T-helper 1 cell treated with Interleukin-12 subunit alpha and Interleukin-12 subunit beta and Interleukin-4 antibody, amounts not matched to agents 30 ng/mL and 1 ng/mL, for 36 hours (primary cell): Measurements from ENCODE around the gene JPT2. TPM values are rescaled to one million over a fixed set of nuclear protein-coding genes. Genes with fewer than 3 reads are reported as not detected.
"Not testable (repeated sequence)": the region's sequence is repeated elsewhere in the genome, so short reads cannot be mapped to it uniquely, and the experiment has no call there.

Experiments
- intact Hi-C: fragments of 100-400 bp; cut with micrococcal nuclease; formaldehyde crosslinking; loops from one replicate; pipeline ENCODE4 v1.15.1; 2024
- total RNA-seq: library from RNA; stranded (reverse); gene quantifications from 2 replicates; pipeline ENCODE4 v1.2.3, GENCODE V29; 2022

The JPT2 gene
- total RNA-seq, 1 donor from 2014 or later: 66.8 TPM

DNA sequence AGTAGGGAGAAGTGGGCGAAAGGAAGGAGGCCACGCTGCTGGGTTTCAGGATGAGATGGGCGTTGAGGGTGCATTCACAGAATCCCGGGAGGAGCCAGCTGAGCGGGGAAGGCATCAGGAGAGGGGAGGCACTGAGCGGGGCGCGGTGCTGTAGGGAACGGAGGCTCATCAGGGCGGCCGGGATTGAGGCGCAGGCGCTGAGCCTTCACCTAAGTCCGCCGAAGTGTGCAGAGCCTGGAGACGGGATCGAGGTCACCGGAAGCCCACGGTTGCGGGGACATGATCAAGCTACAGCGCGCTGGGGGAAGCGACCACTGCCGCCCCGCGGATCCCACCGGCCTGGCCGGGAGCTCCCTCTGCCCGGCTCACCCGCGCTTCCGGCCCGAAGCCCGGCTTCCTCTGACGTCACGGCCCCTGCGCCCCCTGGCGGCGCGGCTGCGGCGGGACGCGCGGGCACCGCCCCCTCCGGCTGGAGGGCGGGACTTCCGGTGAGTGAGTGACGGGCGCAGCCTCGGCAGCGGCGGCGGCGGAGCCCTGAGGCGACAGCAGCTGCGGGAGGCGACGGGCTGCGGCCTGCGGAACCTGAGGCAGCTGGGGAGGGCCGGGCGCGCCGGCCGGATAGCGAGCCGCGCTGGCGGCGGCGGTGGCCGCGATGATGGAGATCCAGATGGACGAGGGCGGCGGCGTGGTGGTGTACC is 27.8 kb downstream of the JPT2 start, which contains the start of gene MAPK8IP3:
MAPK8IP3 (plus strand) TSS at position 508 of the 698 bp plus-strand sequence; CDS start at position 653, 145 bp downstream.
- intact Hi-C loops: loop anchor here (1.0 to 5.0 kb wide), 7 partner anchors 28 to 286 kb away; partner anchors contain the start of genes CRAMP1, FAHD1, HAGH and IFT140

DNA sequence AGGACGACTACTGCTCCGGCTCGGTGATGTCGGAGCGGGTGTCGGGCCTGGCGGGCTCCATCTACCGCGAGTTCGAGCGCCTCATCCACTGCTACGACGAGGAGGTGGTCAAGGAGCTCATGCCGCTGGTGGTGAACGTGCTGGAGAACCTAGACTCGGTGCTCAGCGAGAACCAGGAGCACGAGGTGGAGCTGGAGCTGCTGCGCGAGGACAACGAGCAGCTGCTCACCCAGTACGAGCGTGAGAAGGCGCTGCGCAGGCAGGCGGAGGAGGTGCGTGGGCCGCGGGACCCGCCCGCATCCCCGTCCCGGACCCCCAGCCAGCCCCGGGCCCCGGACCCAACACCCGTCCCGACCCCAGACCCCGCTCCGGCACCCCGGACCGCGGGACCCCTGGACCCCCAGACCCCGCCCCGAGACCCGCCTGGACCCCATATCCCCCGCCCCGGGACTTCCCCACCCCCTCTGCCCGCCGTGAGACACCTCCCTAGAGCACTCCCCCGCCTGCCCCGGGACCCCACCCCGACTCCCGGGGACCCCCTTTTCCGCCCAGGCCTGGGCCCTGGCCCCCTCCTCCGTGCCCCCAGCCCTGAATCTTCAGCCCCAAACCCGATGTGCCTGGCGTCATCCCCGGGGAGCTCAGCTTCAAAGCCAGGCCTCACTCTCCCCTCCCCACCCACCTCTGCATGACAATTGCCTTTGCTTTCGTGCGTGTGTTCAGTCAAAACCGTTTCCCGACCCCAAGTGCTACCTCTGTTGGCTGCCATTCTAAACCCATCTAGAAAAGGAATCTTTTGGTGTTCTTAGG is 28.5 kb downstream of the JPT2 start:
- intact Hi-C loops: loop anchor here (1.0 to 5.0 kb wide), 7 partner anchors 28 to 266 kb away; partner anchors contain the start of genes CRAMP1, FAHD1, HAGH and IFT140

DNA sequence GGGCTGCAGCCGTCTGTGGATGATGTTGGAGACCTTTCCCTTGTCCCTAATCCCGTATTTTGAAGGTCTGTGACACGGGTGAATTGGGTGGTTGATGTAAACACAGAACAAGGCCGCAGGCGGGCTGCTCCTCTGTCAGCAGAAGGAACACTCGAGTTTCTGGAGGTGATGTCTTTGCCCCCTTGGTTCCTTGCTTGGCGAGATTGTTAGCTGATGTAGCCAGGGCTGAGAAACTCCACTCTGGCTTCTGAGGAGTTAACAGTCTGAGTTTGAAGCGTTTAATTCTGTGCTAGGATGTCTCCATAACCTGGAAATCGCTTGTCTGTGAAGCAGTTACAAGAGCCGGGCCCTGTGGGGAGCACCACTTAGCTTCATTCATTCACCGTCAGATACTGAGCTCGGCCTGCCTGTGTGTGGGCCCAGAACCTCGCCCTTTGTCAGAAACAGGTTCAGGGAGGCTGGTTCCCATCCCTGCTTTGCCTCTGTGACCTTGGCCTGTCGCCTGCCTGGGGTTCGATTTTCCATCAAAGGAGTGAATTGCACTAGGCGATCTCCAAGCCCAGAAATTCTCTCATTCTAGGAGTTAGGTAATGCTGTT is 29.2 kb downstream of the JPT2 start:
- intact Hi-C loops: loop anchor here (1.0 to 5.0 kb wide), 4 partner anchors 64 to 215 kb away; partner anchors contain the start of genes FAHD1, HAGH, NME3 and NUBP2

DNA sequence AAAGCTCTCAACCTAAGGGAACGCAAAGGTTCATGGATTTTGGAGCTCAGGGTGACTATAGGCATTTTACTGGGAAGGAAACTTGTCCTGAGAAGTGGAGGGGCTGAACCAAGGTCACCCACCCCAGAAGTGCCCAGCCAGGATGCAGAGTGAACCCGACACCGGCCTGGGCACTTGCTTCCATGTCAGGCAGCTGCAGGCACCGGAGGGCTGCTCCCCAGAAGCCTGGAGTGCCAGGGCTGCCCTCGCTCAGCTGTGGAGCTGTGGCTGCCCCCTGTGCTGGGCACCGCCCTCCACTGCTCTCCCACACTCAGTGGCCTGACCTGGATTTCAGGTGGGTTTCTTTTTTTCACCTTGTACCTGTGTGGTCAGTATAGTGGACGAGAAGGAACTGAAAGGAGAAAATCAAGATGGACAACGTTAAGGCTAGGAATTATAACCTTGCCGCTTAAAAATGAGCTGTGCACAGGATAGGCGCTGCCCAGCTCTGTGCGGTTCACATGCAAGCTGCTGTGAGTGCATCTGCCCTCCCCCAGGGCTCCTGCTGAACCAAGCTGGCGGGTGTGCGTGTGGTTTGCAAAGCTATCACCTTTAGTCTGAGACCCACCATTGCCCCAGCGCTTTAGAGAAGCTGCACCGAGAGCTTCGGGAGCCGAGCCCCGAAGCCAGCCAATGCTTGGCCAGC is 30.1 kb downstream of the JPT2 start:
- intact Hi-C loops: loop anchor here (5.0 kb wide), 2 partner anchors 119 to 216 kb away; partner anchors contain the start of genes FAHD1, HAGH and TELO2

DNA sequence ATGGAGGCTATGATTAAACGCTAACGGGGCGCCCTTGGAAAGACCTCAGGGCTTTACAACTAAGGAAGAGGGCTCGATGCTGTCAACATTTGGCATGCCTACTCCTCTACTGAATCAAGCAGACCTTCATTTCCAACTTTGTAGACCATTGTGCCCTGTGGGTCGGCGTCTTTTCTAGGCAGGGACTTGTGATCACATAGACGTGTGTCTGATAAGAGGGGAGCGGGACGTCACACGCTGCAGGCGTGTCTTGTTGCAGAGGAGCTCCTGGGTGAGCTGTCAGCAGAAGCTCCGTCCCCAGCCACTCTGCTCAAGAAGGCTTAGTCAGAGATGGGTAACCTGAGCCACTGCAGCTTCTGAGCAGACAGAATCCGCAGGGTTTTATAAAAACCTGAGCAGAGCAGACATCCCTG is 30.7 kb downstream of the JPT2 start:
- intact Hi-C loops: loop anchor here (5.0 kb wide), 2 partner anchors 119 to 216 kb away; partner anchors contain the start of genes FAHD1, HAGH and TELO2

DNA sequence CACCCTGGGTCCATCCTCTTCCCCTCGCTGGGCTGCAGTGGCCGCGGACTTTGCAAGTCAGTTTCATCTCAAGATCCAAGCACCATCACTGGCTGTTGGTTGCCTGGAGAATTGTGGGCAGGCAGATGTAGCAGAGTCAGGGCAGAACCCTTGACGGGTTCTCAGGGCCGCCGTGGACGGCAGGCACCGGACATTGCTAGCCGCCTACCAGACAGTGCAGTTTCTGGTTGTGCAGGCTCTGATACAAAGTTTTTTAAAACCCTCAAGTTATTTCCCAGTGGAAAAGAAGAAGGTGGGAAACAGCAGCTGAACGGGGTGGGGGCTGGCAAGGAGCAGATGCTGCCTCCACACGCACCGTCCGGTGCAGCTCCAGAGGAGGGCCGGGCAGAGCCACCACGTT is 31.3 kb downstream of the JPT2 start:
- intact Hi-C loops: loop anchor here (5.0 kb wide), 2 partner anchors 118 to 217 kb away; partner anchors contain the start of genes FAHD1, HAGH and TELO2

DNA sequence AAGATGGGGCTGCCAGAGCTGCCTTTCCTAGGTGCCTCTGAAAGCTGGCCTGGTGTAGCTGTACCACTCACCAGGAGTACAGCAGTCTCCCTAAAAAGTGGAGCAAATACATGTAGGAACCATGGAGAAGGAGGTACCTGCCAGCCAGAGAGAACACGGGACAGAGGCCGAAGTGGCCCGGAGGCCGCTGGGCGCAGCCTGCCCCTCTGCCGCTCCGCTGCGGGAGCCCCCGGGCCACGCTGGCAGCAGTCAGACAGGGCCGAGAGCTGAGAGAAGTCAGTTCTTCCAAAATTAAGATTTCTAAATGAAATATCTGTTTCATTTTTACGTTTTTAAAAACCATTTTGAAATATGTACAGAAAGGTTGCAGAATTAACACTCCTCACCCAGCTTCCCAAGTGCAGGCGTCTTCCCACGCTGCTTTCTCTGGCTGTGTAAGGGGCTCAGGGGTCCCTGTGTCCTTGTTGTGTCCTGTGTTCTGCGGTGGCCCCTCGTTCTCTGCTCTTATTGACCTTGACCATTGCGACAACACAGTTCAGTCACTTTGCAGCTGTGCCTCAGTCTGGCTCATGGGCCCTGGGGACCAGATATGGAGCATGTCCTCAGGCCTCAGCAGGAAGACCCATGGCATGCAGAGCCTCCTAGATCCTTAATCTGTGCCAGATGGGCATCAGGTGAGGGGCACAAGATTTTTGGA is 32.9 kb downstream of the JPT2 start:
- intact Hi-C loops: no loop called here

DNA sequence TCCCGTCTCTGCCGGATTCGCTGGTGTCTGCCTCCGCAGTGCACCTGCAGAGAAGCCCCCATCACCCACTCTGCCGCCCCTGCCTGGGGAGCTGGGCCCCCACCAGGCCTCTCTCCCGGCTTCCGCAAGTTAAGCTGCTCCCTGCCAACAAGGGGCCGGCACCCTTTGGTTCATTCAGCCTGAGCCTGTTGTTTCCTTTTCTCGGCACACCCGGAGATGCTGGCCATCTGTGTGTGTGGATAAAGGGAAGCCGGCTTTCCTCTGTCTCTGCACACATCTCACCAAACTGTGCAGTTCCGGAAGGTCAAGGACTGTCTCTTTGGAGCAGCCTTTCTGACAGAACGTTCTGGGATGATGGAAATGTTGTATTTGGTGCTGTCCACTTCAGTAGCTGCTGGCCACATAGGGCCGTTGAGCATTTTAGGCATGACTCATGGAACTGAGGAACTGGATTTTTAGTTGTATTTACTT is 34.7 kb downstream of the JPT2 start:
- intact Hi-C loops: no loop called here

DNA sequence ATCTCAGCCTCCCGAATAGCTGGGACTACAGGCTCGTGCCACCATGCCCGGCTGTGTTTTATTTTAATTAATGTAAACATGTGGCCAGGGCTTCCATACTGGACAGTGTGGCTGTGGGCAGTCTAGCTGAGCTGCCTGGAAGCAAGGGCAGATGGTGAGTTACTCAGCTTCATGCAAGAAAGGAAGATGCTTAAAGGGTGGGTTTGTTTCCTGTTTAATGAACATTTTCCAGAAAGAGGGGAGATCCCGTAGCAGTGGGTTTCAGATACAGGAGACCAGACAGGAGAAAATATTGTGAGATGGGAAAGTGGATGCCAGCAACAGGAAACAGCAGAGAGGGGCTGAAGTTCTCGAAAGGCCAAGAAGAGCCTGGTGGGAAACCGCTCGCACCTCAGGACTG is 35.3 kb downstream of the JPT2 start:
- intact Hi-C loops: no loop called here

DNA sequence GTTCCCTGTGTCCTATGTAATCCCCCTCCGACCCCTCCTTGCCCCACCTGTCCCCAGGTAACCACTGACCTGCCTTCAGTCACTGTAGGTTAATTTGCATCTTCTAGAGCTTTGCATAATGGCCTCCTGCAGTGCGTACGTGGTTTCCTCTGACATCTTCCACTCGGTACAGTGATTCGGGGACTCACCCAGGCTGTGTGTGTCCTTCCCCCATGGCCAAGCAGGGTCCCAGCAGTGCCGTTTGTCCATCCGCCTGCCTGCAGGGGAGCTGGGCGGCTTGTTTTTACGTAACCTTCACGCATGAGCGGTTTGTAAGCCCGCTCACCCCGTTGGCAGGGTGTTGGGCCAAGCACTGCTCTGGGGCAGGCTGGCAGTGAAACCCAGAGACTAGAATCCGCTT is 35.9 kb downstream of the JPT2 start:
- intact Hi-C loops: no loop called here

DNA sequence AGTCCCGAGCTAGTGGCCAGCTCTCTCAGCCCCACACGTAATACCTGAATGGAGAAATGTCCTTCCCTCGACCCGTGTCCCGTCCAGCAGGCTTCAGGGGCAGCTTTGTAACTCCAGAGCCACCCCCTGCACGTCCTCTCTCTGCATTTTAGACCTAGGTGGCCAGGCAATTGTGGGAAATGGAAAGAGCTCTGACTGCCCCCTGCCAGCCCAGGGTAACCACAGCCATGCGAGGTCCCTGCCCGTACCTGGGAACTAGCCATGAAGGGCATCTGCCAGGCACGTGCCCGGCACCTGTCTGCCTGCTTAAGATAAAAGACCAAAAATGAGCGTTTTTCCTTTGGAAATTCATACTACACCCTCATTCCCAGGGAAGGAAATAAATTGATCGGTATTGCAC is 37.1 kb downstream of the JPT2 start:
- intact Hi-C loops: no loop called here

DNA sequence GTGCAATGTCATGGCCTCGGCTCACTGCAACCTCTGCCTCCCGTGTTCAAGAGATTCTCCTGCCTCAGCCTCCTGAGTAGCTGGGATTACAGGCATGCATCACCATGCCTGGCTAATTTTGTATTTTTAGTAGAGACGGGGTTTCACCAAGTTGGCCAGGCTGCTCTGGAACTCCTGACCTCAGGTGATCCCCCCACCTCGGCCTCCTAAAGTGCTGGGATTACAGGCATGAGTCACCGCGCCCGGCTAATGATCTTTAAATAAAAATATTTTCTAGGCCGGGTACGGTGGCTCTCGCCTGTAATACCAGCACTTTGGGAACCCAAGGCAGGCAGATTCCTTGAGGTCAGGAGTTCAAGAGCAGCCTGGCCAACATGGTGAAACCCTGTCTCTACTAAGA is 40.2 kb downstream of the JPT2 start:
- intact Hi-C loops: not testable (repeated sequence)

DNA sequence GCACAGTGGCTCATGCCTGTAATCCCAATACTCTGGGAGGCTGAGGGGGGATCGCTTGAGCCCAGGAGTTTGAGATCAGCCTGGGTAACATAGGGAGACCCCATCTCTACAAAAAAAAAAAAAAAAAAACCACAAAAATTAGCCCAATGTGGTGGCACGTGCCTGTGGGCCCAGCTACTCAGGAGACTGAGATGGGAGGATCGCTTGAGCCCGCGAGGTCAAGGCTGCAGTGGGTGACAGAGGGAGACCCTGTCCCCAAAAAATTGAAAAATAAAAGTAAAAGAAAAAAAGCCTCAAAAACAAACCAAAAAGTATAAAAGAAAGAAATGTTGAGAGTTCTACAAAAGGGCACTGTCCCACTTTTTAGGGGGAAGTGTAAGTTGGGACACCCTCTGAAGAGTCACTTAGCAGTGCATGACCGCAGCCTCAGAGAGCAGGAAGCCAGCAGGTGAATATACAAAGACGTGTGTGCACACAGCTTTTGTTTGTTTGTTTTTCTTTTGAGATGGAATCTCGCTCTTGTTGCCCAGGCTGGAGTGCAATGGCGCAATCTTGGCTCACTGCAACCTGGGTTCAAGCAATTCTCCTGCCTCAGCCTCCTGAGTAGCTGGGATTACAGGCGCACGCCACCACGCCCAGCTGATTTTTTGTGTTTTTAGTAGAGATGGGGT is 41.6 kb downstream of the JPT2 start:
- intact Hi-C loops: not testable (repeated sequence)

DNA sequence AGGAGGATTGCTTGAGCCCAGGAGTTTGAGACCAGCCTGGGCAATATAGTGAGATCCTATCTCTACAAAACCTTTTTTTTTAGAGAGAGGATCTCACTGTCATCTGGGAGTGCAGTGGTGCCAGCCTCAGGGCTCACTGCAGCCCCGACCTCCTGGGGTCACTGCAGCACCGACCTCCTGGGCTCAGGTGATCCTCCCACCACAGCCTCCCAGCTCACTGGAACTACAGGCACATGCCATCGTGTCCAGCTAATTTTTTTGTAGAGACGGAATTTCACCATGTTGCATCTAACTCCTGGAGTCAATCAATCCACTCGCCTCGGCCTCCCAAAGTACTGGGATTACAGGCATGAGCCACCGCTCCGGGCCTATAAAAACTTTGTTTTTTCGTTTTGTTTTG is 43.3 kb downstream of the JPT2 start:
- intact Hi-C loops: no loop called here

DNA sequence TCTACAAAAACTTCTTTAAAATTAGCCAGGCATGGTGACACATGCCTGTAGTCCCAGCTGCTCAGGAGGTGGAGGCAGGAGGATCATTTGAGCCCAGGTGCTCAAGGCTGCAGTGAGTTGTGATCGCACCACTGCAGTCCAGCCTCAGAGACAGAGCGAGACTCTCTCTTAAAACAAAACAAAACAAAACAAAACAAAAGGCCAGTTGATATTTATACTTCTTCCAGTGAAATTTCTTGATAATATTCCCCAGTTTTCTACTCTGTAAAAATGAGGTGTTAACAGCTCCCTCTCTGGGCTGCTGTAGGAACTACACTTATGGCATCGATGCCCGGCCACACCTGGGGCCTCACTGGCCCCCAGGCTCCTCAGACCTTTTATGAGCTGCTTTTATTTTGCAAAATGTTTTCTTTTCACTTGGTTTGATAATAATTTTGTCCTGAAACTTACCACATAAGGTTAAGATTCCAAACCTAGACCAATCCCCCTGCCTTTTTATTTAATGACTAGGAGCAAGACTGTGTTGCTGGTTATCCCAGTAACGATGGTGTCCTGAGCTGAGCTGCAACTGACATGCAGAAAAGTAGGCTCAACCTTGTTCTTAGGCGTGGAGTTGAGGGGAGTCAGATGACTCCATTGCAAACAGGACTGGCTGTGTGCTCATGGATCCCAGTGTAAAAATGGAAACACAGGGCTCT is 45.5 kb downstream of the JPT2 start:
- intact Hi-C loops: loop anchor here (1.0 kb wide), 1 partner anchor 45 kb away; the partner anchor contains the start of gene JPT2

DNA sequence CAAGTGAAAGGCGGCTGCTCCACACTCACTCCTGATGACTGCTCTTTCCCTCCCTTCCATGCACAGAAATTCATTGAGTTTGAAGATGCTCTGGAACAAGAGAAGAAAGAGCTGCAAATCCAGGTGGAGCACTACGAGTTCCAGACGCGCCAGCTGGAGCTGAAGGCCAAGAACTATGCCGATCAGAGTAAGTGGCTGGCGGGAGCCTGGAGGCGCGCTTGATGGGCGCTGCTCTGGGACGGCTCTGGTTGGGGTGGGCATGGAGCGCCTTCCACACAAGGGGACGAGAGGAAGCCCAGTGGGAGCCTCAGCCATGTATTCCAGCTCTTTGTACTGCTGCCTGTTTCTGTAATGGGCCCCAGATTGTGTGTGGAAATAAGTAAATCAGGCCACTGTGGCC is 46.4 kb downstream of the JPT2 start:
- intact Hi-C loops: no loop called here

DNA sequence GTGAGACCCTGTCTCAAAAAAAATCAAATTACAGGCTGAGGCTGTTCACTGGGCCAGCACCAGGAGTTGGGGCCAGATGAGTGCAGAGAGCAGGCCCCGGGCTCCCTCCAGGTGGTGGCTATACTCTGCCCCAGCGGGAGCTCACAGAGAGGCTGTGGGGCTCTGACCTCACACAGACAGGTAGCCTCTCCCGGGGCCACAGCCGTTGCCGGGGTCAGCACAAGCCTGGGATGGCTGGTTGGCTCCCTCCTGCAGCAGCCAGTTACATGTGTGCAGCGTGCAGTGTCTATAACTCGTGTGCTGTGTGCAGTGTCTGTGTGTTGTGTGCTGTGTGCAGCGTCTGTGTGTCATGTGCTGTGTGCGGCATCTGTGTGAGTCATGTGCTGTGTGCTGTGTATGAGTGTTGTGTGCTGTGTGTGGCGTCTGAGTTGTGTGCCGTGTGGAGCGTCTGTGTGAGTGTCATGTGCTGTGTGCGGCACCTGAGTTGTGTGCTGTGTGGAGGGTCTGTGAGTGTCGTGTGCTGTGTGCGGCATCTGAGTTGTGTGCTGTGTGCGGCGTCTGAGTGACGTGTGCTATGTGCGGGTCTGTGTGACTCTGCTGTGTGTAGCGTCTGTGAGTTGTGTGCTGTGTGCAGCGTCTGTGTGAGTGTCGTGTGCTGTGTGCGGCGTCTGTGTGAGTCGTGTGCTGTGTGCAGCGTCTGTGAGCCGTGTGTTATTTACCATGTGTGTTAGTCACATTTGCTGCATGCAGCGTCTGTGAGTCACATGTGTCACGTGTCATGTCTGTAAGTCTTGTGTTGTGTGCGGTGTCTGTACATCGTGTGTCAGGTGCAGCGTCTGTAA is 48.8 kb downstream of the JPT2 start:
- intact Hi-C loops: no loop called here
